Measurements from ENCODE around the gene SPI1. TPM values are rescaled to one million over a fixed set of nuclear protein-coding genes. Genes with fewer than 3 reads are reported as not detected.

The SPI1 gene
- total and polyA plus RNA-seq, 4 donors, result 6.3 to 56.0 (median 39.4) TPM

GRCh38 chr11:47328449-47329390 lies 49.6 kb downstream of the SPI1 start:
- H3K36me3 ChIP-seq (ENCODE audit: control insufficient read depth in 1 of 2, insufficient read depth in 2 of 2, low read length in 1 of 2), result no peaks in the 10 kb centered on the region
- ATAC-seq (ENCODE audit: low FRiP score) (no peak), DNase-seq (peak in 1 of 2 donors; percentile 76)
- no peak overlapping the region for H3K27ac ChIP-seq (ENCODE audit: low read depth in 1 of 2, low read length in 2 of 2)
- WGBS, 2 donors, result 82 to 86% methylated on average over 29 of the region's 29 CpGs
- H3K4me3 ChIP-seq (ENCODE audit: low read length in 2 of 2), result no peak overlapping the region
- intact Hi-C loops (cut with DNase I), result no loop called here
- H3K4me1 ChIP-seq (ENCODE audit: control insufficient read depth in 1 of 2, insufficient read depth in 2 of 2, low read length in 2 of 2), result no peaks in the 10 kb centered on the region
- no peaks in the 10 kb centered on the region for H3K9me3 ChIP-seq (ENCODE audit: control insufficient read depth, low read length)
- H3K27me3 ChIP-seq (ENCODE audit: control insufficient read depth in 1 of 2, insufficient read depth in 2 of 2, low read length in 1 of 2), result no peaks in the 10 kb centered on the region

GRCh38 chr11:47327949-47328348 lies 50.4 kb downstream of the SPI1 start:
- Histone ChIP-seq H3K36me3 (ENCODE audit: control insufficient read depth in 1 of 2, insufficient read depth in 2 of 2, low read length in 1 of 2) (no peaks in the 10 kb centered on the region), H3K4me1 (ENCODE audit: control insufficient read depth in 1 of 2, insufficient read depth in 2 of 2, low read length in 2 of 2) (no peaks in the 10 kb centered on the region), H3K4me3 (ENCODE audit: low read length in 2 of 2) (no peak overlapping the region), H3K27me3 (ENCODE audit: control insufficient read depth in 1 of 2, insufficient read depth in 2 of 2, low read length in 1 of 2) (no peaks in the 10 kb centered on the region), H3K9me3 (ENCODE audit: control insufficient read depth, low read length) (no peaks in the 10 kb centered on the region), H3K27ac (ENCODE audit: low read depth in 1 of 2, low read length in 2 of 2) (no peak overlapping the region)
- 92% methylated on average over 5 of the region's 5 CpGs for WGBS, 2 donors
- intact Hi-C loops (cut with DNase I), result no loop called here
- DNase-seq, result peak in 1 of 2 donors; percentile 44
- no peak for ATAC-seq (ENCODE audit: low FRiP score)

- ATAC-seq (ENCODE audit: low FRiP score), result no peak
- Histone ChIP-seq H3K4me3 (ENCODE audit: low read length in 2 of 2) (no peak overlapping the region), H3K9me3 (ENCODE audit: control insufficient read depth, low read length) (no peaks in the 10 kb centered on the region), H3K36me3 (ENCODE audit: control insufficient read depth in 1 of 2, insufficient read depth in 2 of 2, low read length in 1 of 2) (no peaks in the 10 kb centered on the region), H3K4me1 (ENCODE audit: control insufficient read depth in 1 of 2, insufficient read depth in 2 of 2, low read length in 2 of 2) (no peaks in the 10 kb centered on the region), H3K27ac (ENCODE audit: low read depth in 1 of 2, low read length in 2 of 2) (no peak overlapping the region), H3K27me3 (ENCODE audit: control insufficient read depth in 1 of 2, insufficient read depth in 2 of 2, low read length in 1 of 2) (no peaks in the 10 kb centered on the region)
- intact Hi-C loops (cut with DNase I), result no loop called here
- DNase-seq, result peak in 1 of 2 donors; percentile 62
- WGBS, 2 donors, result 95% methylated on average over 13 of the region's 13 CpGs
These were observed 51.3 kb downstream of the SPI1 start for GRCh38 chr11:47327025-47327424.

GRCh38 chr11:47326198-47326597 lies 52.1 kb downstream of the SPI1 start:
- H3K27me3 ChIP-seq (ENCODE audit: control insufficient read depth in 1 of 2, insufficient read depth in 2 of 2, low read length in 1 of 2), result no peaks in the 10 kb centered on the region
- ATAC-seq (ENCODE audit: low FRiP score) (no peak), DNase-seq (peak in 1 of 2 donors; percentile 35)
- no peaks in the 10 kb centered on the region for H3K36me3 ChIP-seq (ENCODE audit: control insufficient read depth in 1 of 2, insufficient read depth in 2 of 2, low read length in 1 of 2)
- H3K27ac ChIP-seq (ENCODE audit: low read depth in 1 of 2, low read length in 2 of 2), result no peak overlapping the region
- WGBS, 2 donors, result 89 to 94% methylated on average over 12 of the region's 12 CpGs
- no peaks in the 10 kb centered on the region for H3K9me3 ChIP-seq (ENCODE audit: control insufficient read depth, low read length)
- intact Hi-C loops (cut with DNase I), result no loop called here
- no peak overlapping the region for H3K4me3 ChIP-seq (ENCODE audit: low read length in 2 of 2)
- H3K4me1 ChIP-seq (ENCODE audit: control insufficient read depth in 1 of 2, insufficient read depth in 2 of 2, low read length in 2 of 2), result no peaks in the 10 kb centered on the region

- H3K27ac ChIP-seq (ENCODE audit: low read depth in 1 of 2, low read length in 2 of 2), result no peak overlapping the region
- intact Hi-C loops (cut with DNase I), result no loop called here
- H3K36me3 ChIP-seq (ENCODE audit: control insufficient read depth in 1 of 2, insufficient read depth in 2 of 2, low read length in 1 of 2), result no peaks in the 10 kb centered on the region
- no peaks in the 10 kb centered on the region for H3K27me3 ChIP-seq (ENCODE audit: control insufficient read depth in 1 of 2, insufficient read depth in 2 of 2, low read length in 1 of 2)
- DNase-seq (peak in 1 of 2 donors; percentile 59), ATAC-seq (ENCODE audit: low FRiP score) (no peak)
- H3K9me3 ChIP-seq (ENCODE audit: control insufficient read depth, low read length), result no peaks in the 10 kb centered on the region
- 69 to 75% methylated on average over 15 of the region's 15 CpGs for WGBS, 2 donors
- no peak overlapping the region for H3K4me3 ChIP-seq (ENCODE audit: low read length in 2 of 2)
- H3K4me1 ChIP-seq (ENCODE audit: control insufficient read depth in 1 of 2, insufficient read depth in 2 of 2, low read length in 2 of 2), result no peaks in the 10 kb centered on the region
These were observed 52.9 kb downstream of the SPI1 start for GRCh38 chr11:47325271-47326041.

GRCh38 chr11:47324520-47324919 lies 53.8 kb downstream of the SPI1 start:
- H3K4me3 ChIP-seq (ENCODE audit: low read length in 2 of 2), result no peak overlapping the region
- DNase-seq (no peak), ATAC-seq (ENCODE audit: low FRiP score) (no peak)
- no peaks in the 10 kb centered on the region for H3K36me3 ChIP-seq (ENCODE audit: control insufficient read depth in 1 of 2, insufficient read depth in 2 of 2, low read length in 1 of 2)
- no peaks in the 10 kb centered on the region for H3K4me1 ChIP-seq (ENCODE audit: control insufficient read depth in 1 of 2, insufficient read depth in 2 of 2, low read length in 2 of 2)
- H3K27me3 ChIP-seq (ENCODE audit: control insufficient read depth in 1 of 2, insufficient read depth in 2 of 2, low read length in 1 of 2), result no peaks in the 10 kb centered on the region
- intact Hi-C loops (cut with DNase I), result no loop called here
- no peak overlapping the region for H3K27ac ChIP-seq (ENCODE audit: low read depth in 1 of 2, low read length in 2 of 2)
- no peaks in the 10 kb centered on the region for H3K9me3 ChIP-seq (ENCODE audit: control insufficient read depth, low read length)
- WGBS, 2 donors, result 88 to 90% methylated on average over 11 to 12 of the region's 12 CpGs

GRCh38 chr11:47318166-47318565 lies 60.2 kb downstream of the SPI1 start:
- no peaks in the 10 kb centered on the region for H3K4me1 ChIP-seq (ENCODE audit: control insufficient read depth in 1 of 2, insufficient read depth in 2 of 2, low read length in 2 of 2)
- H3K4me3 ChIP-seq (ENCODE audit: low read length in 2 of 2), result no peak overlapping the region
- 85 to 89% methylated on average over 2 of the region's 2 CpGs for WGBS, 2 donors
- H3K27me3 ChIP-seq (ENCODE audit: control insufficient read depth in 1 of 2, insufficient read depth in 2 of 2, low read length in 1 of 2), result no peaks in the 10 kb centered on the region
- ATAC-seq (ENCODE audit: low FRiP score) (no peak), DNase-seq (no peak)
- peaks cover 0 to 6% of the 10 kb centered on the region in 2 donors for H3K36me3 ChIP-seq (ENCODE audit: control insufficient read depth in 1 of 2, insufficient read depth in 2 of 2, low read length in 1 of 2)
- no peak overlapping the region for H3K27ac ChIP-seq (ENCODE audit: low read depth in 1 of 2, low read length in 2 of 2)
- H3K9me3 ChIP-seq (ENCODE audit: control insufficient read depth, low read length), result no peaks in the 10 kb centered on the region
- intact Hi-C loops (cut with DNase I), result no loop called here

- Histone ChIP-seq H3K27me3 (ENCODE audit: control insufficient read depth in 1 of 2, insufficient read depth in 2 of 2, low read length in 1 of 2) (no peaks in the 10 kb centered on the region), H3K4me1 (ENCODE audit: control insufficient read depth in 1 of 2, insufficient read depth in 2 of 2, low read length in 2 of 2) (no peaks in the 10 kb centered on the region), H3K27ac (ENCODE audit: low read depth in 1 of 2, low read length in 2 of 2) (no peak overlapping the region), H3K36me3 (ENCODE audit: control insufficient read depth in 1 of 2, insufficient read depth in 2 of 2, low read length in 1 of 2) (peaks cover 0 to 8% of the 10 kb centered on the region in 2 donors), H3K4me3 (ENCODE audit: low read length in 2 of 2) (no peak overlapping the region), H3K9me3 (ENCODE audit: control insufficient read depth, low read length) (no peaks in the 10 kb centered on the region)
- ATAC-seq (ENCODE audit: low FRiP score) (no peak), DNase-seq (no peak)
- WGBS, 2 donors, result 87 to 89% methylated on average over 5 of the region's 5 CpGs
- intact Hi-C loops (cut with DNase I), result no loop called here
These were observed 61.1 kb downstream of the SPI1 start for GRCh38 chr11:47317064-47317828.
